CD4-positive, alpha-beta T cell treated with Interleukin-6 at 100 ng/mL for 8 hours (primary cell): Measurements from ENCODE around the gene STXBP4.

Experiments
- DNase-seq: peaks from one replicate; pipeline ENCODE4 v3.0.0-alpha.2; 2020; ENCODE audit warnings: mixed read lengths, low spot score

The STXBP4 gene

GRCh38 chr17:54969658-54970572 lies 1.4 kb downstream of the STXBP4 start:
- DNase-seq: no peak

GRCh38 chr17:54971147-54971546 lies 2.6 kb downstream of the STXBP4 start:
- no peak for DNase-seq

- no peak for DNase-seq
These were observed 3.3 kb downstream of the STXBP4 start for GRCh38 chr17:54971901-54972300.

DNA sequence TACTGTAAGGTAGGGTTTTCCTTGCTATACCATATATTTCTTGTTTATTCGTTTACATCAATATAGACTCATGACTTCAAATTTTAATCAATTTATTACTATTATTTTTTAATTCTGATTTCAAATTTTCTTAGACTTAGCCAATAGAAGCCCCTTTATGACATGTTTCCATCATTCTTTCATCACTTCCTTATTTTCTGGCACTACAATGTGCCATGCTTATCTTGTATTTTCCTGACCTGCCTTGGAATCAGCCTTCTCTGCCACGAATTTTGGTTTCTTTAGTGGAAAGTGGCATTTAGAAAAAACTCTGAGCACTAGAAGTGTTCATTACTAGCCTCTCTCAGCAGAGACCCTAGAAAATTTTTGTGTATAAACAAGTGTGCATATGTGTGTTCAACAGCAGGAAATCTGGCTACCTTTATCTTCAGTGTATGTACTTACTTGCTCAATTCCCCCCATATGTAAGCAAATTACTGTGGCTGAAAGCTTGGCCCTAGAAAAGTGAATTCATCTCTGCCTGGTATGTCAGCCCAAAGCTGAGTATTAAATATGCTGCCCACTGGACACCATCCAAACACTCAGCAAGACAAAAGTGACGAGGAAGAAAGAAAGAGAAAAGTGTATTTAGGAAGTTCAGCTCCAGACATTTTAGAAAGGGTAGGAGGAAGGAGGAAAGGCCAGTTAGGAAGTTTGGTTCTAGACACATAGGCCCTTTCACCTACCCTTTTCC lies 4.0 kb downstream of the STXBP4 start:
- no peak for DNase-seq

GRCh38 chr17:54974759-54975158 lies 6.2 kb downstream of the STXBP4 start:
- DNase-seq: no peak

GRCh38 chr17:54976316-54976715 lies 7.8 kb downstream of the STXBP4 start:
- DNase-seq: no peak

- no peak for DNase-seq
These were observed 9.2 kb downstream of the STXBP4 start for GRCh38 chr17:54977744-54978143.

DNA sequence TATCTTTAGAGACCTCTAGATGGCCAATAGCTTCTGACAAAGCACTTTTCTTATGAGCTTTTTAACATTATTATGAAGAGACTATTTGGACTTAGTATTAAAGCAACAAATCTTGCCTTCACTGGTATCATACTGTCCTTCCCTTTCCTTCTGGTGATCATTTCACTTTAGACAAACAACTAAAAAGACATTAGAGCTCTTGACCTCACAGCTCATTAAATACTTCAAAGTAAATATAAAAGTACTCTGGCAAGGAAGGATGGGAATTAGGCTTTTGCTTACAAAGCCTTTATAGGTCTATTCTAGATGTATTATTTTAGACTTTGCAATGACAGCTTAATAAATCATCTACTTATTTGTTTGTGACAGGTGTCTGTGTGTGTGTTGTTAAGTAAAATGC lies 11.1 kb downstream of the STXBP4 start:
- no peak for DNase-seq

DNA sequence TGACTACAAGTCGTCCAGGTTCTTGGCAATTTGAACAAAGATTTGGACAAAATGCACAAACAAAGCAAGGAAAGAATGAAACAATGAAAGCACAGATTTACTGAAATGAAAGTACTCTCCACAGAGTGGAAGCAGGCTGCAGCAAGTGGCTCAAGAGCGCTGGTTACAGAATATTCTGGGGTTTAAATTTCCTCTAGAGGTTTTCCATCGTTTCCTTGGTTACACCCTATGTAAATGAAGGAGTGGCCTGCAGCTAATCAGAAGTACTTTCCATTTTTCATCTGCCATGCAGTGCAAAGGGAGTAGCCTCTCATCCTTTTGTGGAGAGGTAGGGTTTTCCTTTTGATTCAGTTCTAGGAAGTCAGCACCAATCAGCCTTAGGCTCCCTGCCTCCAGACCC lies 11.8 kb downstream of the STXBP4 start:
- DNase-seq: no peak

DNA sequence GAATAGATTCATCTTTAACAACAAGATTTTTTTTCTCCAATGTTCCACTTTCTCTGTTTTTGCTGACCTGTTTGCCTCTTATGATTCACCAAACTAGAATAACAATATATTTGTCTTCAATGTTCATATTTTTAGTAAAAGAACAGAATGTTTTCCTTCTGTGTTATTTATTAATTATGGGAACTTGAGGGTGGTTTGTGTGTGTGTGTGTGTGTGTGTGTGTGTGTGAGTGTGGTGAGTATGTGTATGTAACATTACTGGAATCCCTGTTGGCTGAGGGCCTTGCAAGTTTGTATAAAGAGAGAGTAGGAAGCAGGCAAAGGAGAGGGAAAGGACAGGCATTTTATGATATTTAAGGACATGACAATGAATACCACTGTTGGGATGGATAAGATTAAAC lies 13.8 kb downstream of the STXBP4 start:
- no peak for DNase-seq

DNA sequence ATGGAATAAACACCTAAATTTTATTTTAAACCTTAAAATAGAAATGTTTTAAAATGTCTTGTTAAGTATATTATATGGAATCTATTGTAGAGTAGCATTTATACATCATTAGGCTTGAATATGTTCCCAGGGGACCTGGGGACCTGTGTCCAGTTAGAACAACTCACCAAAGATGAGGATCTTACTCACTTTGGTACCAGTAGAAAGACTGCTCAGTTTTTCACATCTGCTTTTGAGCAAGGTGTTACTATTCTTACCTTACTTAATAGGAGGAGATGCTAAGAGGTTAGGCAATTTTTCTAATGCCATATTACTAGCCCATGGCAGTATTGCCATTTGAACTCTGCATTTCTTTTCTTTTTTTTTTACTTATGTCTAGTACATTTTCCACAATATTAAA lies 14.7 kb downstream of the STXBP4 start:
- DNase-seq: no peak

DNA sequence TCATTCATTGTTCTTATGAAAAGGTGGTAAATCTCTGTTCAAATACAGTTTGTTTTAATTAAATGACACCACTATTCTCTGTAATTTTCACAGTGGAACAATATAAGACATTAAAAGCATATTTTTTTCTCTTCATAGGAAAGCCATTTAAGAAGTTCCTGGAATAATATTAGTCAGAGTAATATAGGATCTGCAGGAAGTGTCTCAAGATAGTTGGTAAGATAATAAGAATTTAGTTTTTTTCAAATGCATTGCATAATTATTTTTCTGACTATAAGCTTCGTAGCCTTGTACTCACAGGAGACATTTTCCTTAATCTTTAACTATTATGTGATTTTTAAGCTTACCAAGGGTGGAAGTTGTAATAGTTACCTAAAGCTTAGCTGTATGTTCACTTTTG lies 16.9 kb downstream of the STXBP4 start:
- DNase-seq: no peak

GRCh38 chr17:54990118-54990517 lies 21.6 kb downstream of the STXBP4 start:
- no peak for DNase-seq

- no peak for DNase-seq
These were observed 23.0 kb downstream of the STXBP4 start for GRCh38 chr17:54991567-54991966.

DNA sequence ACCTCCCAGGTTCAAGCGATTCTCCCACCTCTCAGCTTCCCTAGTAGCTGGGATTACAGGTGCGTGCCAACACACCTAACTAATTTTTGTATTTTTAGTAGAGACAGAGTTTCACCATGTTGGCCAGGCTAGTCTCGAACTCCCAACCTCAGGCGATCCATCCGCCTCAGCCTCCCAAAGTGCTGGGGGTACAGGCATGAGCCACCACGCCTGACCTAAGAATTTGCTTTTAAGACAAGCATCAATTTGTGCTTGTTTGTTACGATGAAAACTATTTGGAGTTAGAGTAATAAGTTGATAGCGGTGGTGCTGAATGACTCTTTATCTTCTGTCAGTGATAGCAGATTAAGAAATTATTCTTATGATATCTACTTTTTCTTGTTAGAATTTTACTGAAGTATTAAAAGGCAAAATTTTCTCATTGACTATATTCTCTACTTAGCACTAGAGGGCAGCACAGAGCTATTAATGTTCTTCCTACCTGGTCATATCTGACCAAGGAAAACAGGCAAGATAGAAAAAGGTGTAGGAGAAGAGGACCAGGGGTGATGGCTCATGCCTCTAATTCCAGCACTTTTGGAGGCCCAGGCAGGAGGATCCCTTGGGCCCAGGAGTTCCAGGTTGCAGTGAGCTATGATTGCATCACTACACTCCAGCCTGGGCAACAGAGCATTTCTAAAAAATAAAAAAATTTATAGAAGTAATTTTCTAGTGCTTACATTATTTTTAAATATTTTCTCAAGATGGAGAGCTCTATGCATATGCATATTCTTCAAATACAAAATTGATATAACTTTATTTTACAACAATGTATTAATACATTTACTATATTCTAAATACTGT lies 24.5 kb downstream of the STXBP4 start:
- DNase-seq: peak; percentile 34

- DNase-seq: no peak
These were observed 27.9 kb downstream of the STXBP4 start for GRCh38 chr17:54996441-54996840.

DNA sequence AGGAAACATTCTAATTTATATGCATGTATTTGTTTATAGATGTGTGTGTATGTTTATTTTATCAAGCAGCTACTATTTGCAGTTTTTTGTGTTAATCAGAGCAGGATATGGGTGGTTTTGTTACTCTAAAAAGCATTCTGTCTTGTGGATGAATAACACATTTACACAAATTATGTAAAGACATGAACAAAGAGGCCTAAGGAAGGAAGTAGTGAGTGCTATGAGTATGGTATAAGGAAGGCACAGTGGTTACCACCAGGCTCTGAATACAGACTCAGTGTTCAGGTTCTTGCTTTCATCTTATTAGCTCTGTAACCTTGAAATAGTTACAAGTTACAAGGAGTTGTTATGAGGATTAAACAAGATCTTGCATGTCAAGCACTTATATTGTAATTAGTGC lies 33.9 kb downstream of the STXBP4 start:
- no peak for DNase-seq

- DNase-seq: no peak
These were observed 35.9 kb downstream of the STXBP4 start for GRCh38 chr17:55004484-55004883.

DNA sequence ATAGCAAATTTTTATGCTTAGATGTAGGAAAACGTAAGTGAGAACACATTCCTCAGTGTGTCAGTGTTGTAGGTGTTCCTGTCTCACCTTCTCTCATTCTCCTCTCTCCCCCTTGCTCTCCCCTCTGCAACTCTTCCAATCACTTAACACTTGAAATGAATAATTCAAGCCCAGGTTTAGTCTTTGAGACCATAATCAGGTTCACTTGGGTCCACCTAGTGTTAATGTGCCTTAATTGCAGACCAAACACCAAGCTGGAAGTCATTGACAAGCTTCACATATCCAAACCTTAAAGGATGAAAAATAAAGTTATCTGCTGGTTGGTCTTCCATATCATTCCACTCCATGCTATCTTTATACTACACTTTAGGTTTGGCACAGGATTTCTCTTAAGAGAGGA lies 37.0 kb downstream of the STXBP4 start:
- no peak for DNase-seq

DNA sequence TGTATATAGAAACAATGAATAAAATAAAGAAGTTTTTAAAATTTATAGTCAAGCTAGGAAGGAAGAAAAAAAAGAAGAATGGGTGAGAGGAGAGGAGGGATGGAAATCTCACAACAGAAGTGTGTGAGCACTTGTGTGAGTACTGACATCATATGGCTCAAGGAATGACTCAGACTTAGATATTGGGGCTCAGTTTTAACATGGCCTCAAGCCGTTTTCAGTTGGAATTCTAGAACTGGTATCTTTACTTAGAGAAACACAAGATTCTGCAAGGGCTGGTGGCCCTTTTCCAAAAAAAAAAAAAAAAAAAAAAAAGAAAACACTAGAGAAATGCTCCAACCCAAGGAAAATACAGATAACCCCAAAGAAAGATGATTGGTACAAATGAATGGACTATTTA lies 55.1 kb downstream of the STXBP4 start:
- DNase-seq: no peak

DNA sequence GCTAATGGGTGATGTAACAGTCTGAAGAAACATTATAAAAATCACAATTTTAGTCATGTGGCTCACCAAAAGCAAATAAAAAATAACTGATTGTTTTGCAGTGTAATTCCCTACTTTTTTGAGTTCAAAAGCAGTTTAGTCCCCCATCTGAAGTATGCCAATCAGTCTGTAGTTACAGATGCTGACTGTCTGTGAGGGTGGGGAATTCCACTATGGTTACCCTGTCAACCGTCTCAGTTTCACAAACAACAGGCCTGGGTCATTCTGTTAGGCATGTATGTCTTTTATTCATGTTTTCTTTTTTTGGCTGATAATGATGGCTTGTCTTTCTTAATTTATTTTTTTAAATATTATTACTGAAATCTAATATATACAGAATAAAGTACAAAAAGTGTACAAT lies 69.3 kb downstream of the STXBP4 start:
- no peak for DNase-seq

- no peak for DNase-seq
These were observed 69.7 kb downstream of the STXBP4 start for GRCh38 chr17:55038291-55038690.

- DNase-seq: no peak
These were observed 72.0 kb downstream of the STXBP4 start for GRCh38 chr17:55040611-55041010.
